Neuronal stem cell (in vitro differentiated cells): ENCODE data around the gene PLCD3.

Experiments
- DNase-seq: peaks from one replicate; pipeline ENCODE4 v3.0.0-alpha.2; 2013; ENCODE audit warnings: low spot score
- H2AFZ ChIP-seq: one replicate; pipeline ENCODE4 v1.6.1; 2013; ENCODE audit warnings: mild to moderate bottlenecking, low read length, inconsistent platforms
- H2AK5ac ChIP-seq: 2 replicates; pipeline ENCODE4 v1.6.1; 2013; ENCODE audit warnings: low read depth, mild to moderate bottlenecking, inconsistent platforms, low read length, moderate library complexity, mixed read lengths
- H2BK120ac ChIP-seq: 2 replicates; pipeline ENCODE4 v1.6.1; 2013; ENCODE audit warnings: low read depth, mild to moderate bottlenecking, inconsistent platforms, low read length, moderate library complexity, mixed read lengths
- H2BK12ac ChIP-seq: one replicate; pipeline ENCODE4 v1.6.1; 2013; ENCODE audit warnings: low read length, inconsistent platforms
- H2BK15ac ChIP-seq: 2 replicates; pipeline ENCODE4 v1.6.1; 2013; ENCODE audit warnings: mild to moderate bottlenecking, low read length, inconsistent platforms, mixed read lengths
- H2BK5ac ChIP-seq: one replicate; pipeline ENCODE4 v1.6.1; 2013; ENCODE audit warnings: inconsistent platforms, mild to moderate bottlenecking, low read length, moderate library complexity
- H3K14ac ChIP-seq: one replicate; pipeline ENCODE4 v1.6.1; 2013; ENCODE audit warnings: low read length, inconsistent platforms
- H3K18ac ChIP-seq: 2 replicates; pipeline ENCODE4 v1.6.1; 2013; ENCODE audit warnings: low read length, inconsistent platforms
- H3K23ac ChIP-seq: 2 replicates; pipeline ENCODE4 v1.6.1; 2013; ENCODE audit warnings: low read depth, mild to moderate bottlenecking, mixed read lengths, low read length, inconsistent platforms; ENCODE audit not compliant: poor library complexity
- H3K27ac ChIP-seq: replicated peaks from 3 replicates; pipeline ENCODE4 v1.5.1; 2013; ENCODE audit warnings: low read length, inconsistent platforms
- H3K27me3 ChIP-seq, 3 experiments: 2 replicates each; pipeline ENCODE4 v1.6.1; 2013; ENCODE audit warnings: low read length in 3 of 3, mild to moderate bottlenecking in 2 of 3, inconsistent platforms in 1 of 3, low read depth in 1 of 3, mixed read lengths in 1 of 3, moderate library complexity in 1 of 3; ENCODE audit not compliant: control insufficient read depth in 3 of 3, insufficient read depth in 3 of 3
- H3K36me3 ChIP-seq, 2 donors: replicated peaks in 1 of 2; 2 replicates each; pipeline ENCODE4 v1.6.1; 2013; ENCODE audit warnings: low read length in 2 of 2; ENCODE audit not compliant: control insufficient read depth in 2 of 2, insufficient read depth in 2 of 2
- H3K4ac ChIP-seq: 2 replicates; pipeline ENCODE4 v1.6.1; 2013; ENCODE audit warnings: inconsistent platforms, mild to moderate bottlenecking, low read length, moderate library complexity
- H3K4me1 ChIP-seq, 2 donors: 1 replicate in 1 of 2; 2 replicates in 1 of 2; pipeline ENCODE4 v1.6.1; 2013; ENCODE audit warnings: low read length in 2 of 2, low read depth in 1 of 2; ENCODE audit not compliant: control insufficient read depth in 2 of 2, insufficient read depth in 1 of 2
- H3K4me2 ChIP-seq: one replicate; pipeline ENCODE4 v1.6.1; 2013; ENCODE audit warnings: mild to moderate bottlenecking, low read length, inconsistent platforms; ENCODE audit not compliant: insufficient read depth, poor library complexity, severe bottlenecking
- H3K4me3 ChIP-seq, 2 donors: 2 replicates each; pipeline ENCODE4 v1.5.1; 2013; ENCODE audit warnings: low read length in 2 of 2, mild to moderate bottlenecking in 2 of 2, inconsistent platforms in 1 of 2, moderate library complexity in 1 of 2
- H3K79me1 ChIP-seq: one replicate; pipeline ENCODE4 v1.6.1; 2013; ENCODE audit warnings: low read depth, mild to moderate bottlenecking, inconsistent platforms, low read length, moderate library complexity
- H3K9ac ChIP-seq: one replicate; pipeline ENCODE4 v1.6.1; 2013; ENCODE audit warnings: mild to moderate bottlenecking, low read depth, low read length, inconsistent platforms; ENCODE audit not compliant: poor library complexity
- H3K9me3 ChIP-seq, 2 donors: replicated peaks in 1 of 2; 2 replicates each; pipeline versions ENCODE3 to v1.6.1; 2013; ENCODE audit warnings: low read length in 2 of 2, mild to moderate bottlenecking in 2 of 2, inconsistent platforms in 1 of 2, low read depth in 1 of 2, mixed read lengths in 1 of 2, moderate library complexity in 1 of 2; ENCODE audit not compliant: control insufficient read depth in 2 of 2, insufficient read depth in 1 of 2
- H4K8ac ChIP-seq: one replicate; pipeline ENCODE4 v1.6.1; 2013; ENCODE audit warnings: low read depth, mild to moderate bottlenecking, inconsistent platforms, low read length, moderate library complexity
- H4K91ac ChIP-seq: one replicate; pipeline ENCODE4 v1.6.1; 2013; ENCODE audit warnings: low read length, low read depth, mild to moderate bottlenecking, inconsistent platforms; ENCODE audit not compliant: poor library complexity
- WGBS, 2 donors: extraction: QIAGEN DNeasy Blood & Tissue Kit; methylation state at CpG; one replicate each; pipeline ENCODE4 v1.1.7; 2013; ENCODE audit warnings: missing lambda C conversion rate in 2 of 2, mixed read lengths in 1 of 2; ENCODE audit not compliant: insufficient read length in 2 of 2, insufficient replicate concordance in 1 of 2; ENCODE audit errors: extremely low coverage in 2 of 2; 5-methylcytosine and 5-hydroxymethylcytosine counted together

PLCD3 gene

GRCh38 chr17:45146890-45147580 is 14.7 kb upstream of the PLCD3 start:
- peak; percentile 80 for DNase-seq
- H3K9me3 ChIP-seq = no peaks in the 10 kb centered on the region
- no peaks in the 10 kb centered on the region for H3K27me3 ChIP-seq
- peak overlapping the region; percentile 75 for H3K9ac ChIP-seq
- no peak overlapping the region for H3K4ac ChIP-seq
- H3K23ac ChIP-seq = peak overlapping the region; percentile 81
- peak overlapping the region; percentile 57 for H2AK5ac ChIP-seq
- H2BK120ac ChIP-seq = no peak overlapping the region
- H2BK15ac ChIP-seq = no peak overlapping the region
- no peak overlapping the region for H4K8ac ChIP-seq
- peak overlapping the region; percentile 72 to 80 for H3K4me3 ChIP-seq
- H3K79me1 ChIP-seq = peaks cover 6% of the 10 kb centered on the region
- H3K18ac ChIP-seq = peak overlapping the region; percentile 98
- peaks cover 0 to 4% of the 10 kb centered on the region in 2 donors for H3K36me3 ChIP-seq
- H2BK12ac ChIP-seq = no peak overlapping the region
- peak overlapping the region; percentile 96 for H3K27ac ChIP-seq
- H3K4me1 ChIP-seq = peaks cover 14 to 19% of the 10 kb centered on the region in 2 donors
- peak overlapping the region; percentile 73 for H4K91ac ChIP-seq
- H3K14ac ChIP-seq = peak overlapping the region; percentile 9
- peak overlapping the region; percentile 82 for H3K4me2 ChIP-seq
- no CpG with 5 or more reads among the region's 29 CpGs for WGBS, 2 donors
- H2AFZ ChIP-seq = peak overlapping the region; percentile 84
- no peak overlapping the region for H2BK5ac ChIP-seq

GRCh38 chr17:45146592-45146889 is 14.2 kb upstream of the PLCD3 start:
- Histone ChIP-seq H3K18ac (no peak overlapping the region), H2BK15ac (no peak overlapping the region), H3K79me1 (peaks cover 6% of the 10 kb centered on the region), H3K27me3 (no peaks in the 10 kb centered on the region), H3K4me1 (peaks cover 14 to 17% of the 10 kb centered on the region in 2 donors), H3K36me3 (peaks cover 0 to 4% of the 10 kb centered on the region in 2 donors), H4K91ac (no peak overlapping the region), H3K27ac (no peak overlapping the region), H3K14ac (no peak overlapping the region), H3K23ac (no peak overlapping the region), H2BK120ac (no peak overlapping the region), H4K8ac (no peak overlapping the region), H2AFZ (no peak overlapping the region), H2AK5ac (peak overlapping the region; percentile 15), H3K9ac (no peak overlapping the region), H3K4me2 (no peak overlapping the region), H2BK12ac (no peak overlapping the region), H3K9me3 (no peaks in the 10 kb centered on the region), H3K4me3 (peak overlapping the region; percentile 72 to 76), H2BK5ac (no peak overlapping the region), H3K4ac (no peak overlapping the region)
- no peak for DNase-seq
- no CpG with 5 or more reads among the region's 4 CpGs for WGBS, 2 donors

- peaks cover 13 to 14% of the 10 kb centered on the region in 2 donors for H3K4me1 ChIP-seq
- H4K8ac ChIP-seq = no peak overlapping the region
- peak overlapping the region; percentile 15 for H2AK5ac ChIP-seq
- H3K14ac ChIP-seq = no peak overlapping the region
- no peak overlapping the region for H3K27ac ChIP-seq
- no peak for DNase-seq
- H2BK12ac ChIP-seq = no peak overlapping the region
- H2BK15ac ChIP-seq = no peak overlapping the region
- no peak overlapping the region for H2BK5ac ChIP-seq
- H4K91ac ChIP-seq = no peak overlapping the region
- H3K4ac ChIP-seq = no peak overlapping the region
- peaks cover 0 to 4% of the 10 kb centered on the region in 2 donors for H3K36me3 ChIP-seq
- H3K27me3 ChIP-seq = no peaks in the 10 kb centered on the region
- H2AFZ ChIP-seq = no peak overlapping the region
- no peaks in the 10 kb centered on the region for H3K9me3 ChIP-seq
- no CpG with 5 or more reads among the region's 10 CpGs for WGBS, 2 donors
- H3K9ac ChIP-seq = no peak overlapping the region
- no peak overlapping the region for H3K23ac ChIP-seq
- H2BK120ac ChIP-seq = no peak overlapping the region
- peaks cover 6% of the 10 kb centered on the region for H3K79me1 ChIP-seq
- no peak overlapping the region for H3K4me2 ChIP-seq
- H3K18ac ChIP-seq = no peak overlapping the region
- H3K4me3 ChIP-seq = peak overlapping the region in 1 of 2 donors; percentile 2
These were observed 13.9 kb upstream of the PLCD3 start for GRCh38 chr17:45146166-45146565.

- DNase-seq = no peak
- peak overlapping the region; percentile 59 for H4K91ac ChIP-seq
- no peaks in the 10 kb centered on the region for H3K27me3 ChIP-seq
- H4K8ac ChIP-seq = peak overlapping the region; percentile 92
- H3K4me2 ChIP-seq = peak overlapping the region; percentile 51
- no peaks in the 10 kb centered on the region for H3K9me3 ChIP-seq
- no peak overlapping the region for H2BK120ac ChIP-seq
- no peak overlapping the region for H3K4ac ChIP-seq
- H3K27ac ChIP-seq = no peak overlapping the region
- no peak overlapping the region for H3K4me3 ChIP-seq
- H2BK12ac ChIP-seq = peak overlapping the region; percentile 63
- peaks cover 6% of the 10 kb centered on the region for H3K79me1 ChIP-seq
- no peak overlapping the region for H3K14ac ChIP-seq
- H3K4me1 ChIP-seq = peaks cover 9 to 14% of the 10 kb centered on the region in 2 donors
- H3K9ac ChIP-seq = no peak overlapping the region
- H3K23ac ChIP-seq = peak overlapping the region; percentile 85
- peak overlapping the region; percentile 40 for H2BK15ac ChIP-seq
- no peak overlapping the region for H2AFZ ChIP-seq
- WGBS, 2 donors = no CpG with 5 or more reads among the region's 8 CpGs
- peak overlapping the region; percentile 94 for H3K18ac ChIP-seq
- no peak overlapping the region for H2BK5ac ChIP-seq
- peak overlapping the region; percentile 5 for H2AK5ac ChIP-seq
- H3K36me3 ChIP-seq = no peaks in the 10 kb centered on the region
These were observed 12.7 kb upstream of the PLCD3 start for GRCh38 chr17:45145035-45145389.
